Stimulated activated CD4-positive, alpha-beta T cell treated with anti-CD3 and anti-CD28 coated beads, Interleukin-15, amount 100 ng/mL, for 24 hours (primary cell): ENCODE data around the gene FSTL4.
A peak's percentile ranks its signal among the peaks of the same experiment; 100 is the strongest.

Experiments used
- DNase-seq: peaks from one replicate; pipeline ENCODE4 v3.0.0-alpha.2; 2020

Gene FSTL4

GRCh38 chr5:133309984-133310621 is 302.2 kb downstream of the FSTL4 start:
- DNase-seq: no peak

GRCh38 chr5:133309166-133309795 is 303.1 kb downstream of the FSTL4 start:
- no peak for DNase-seq

GRCh38 chr5:133307275-133307674 is 305.1 kb downstream of the FSTL4 start:
- no peak for DNase-seq

- no peak for DNase-seq
These were observed 307.6 kb downstream of the FSTL4 start for GRCh38 chr5:133304707-133305216.

GRCh38 chr5:133304178-133304577 is 308.2 kb downstream of the FSTL4 start:
- no peak for DNase-seq

- DNase-seq: no peak
These were observed 309.0 kb downstream of the FSTL4 start for GRCh38 chr5:133303298-133303697.

- no peak for DNase-seq
These were observed 312.6 kb downstream of the FSTL4 start for GRCh38 chr5:133299728-133300127.

- no peak for DNase-seq
These were observed 313.3 kb downstream of the FSTL4 start for GRCh38 chr5:133299021-133299420.

- DNase-seq: peak; percentile 39
These were observed 313.9 kb downstream of the FSTL4 start for GRCh38 chr5:133298447-133298846.

- no peak for DNase-seq
These were observed 315.0 kb downstream of the FSTL4 start for GRCh38 chr5:133297293-133297692.

- DNase-seq: no peak
These were observed 315.7 kb downstream of the FSTL4 start for GRCh38 chr5:133296624-133297023.

- no peak for DNase-seq
These were observed 316.8 kb downstream of the FSTL4 start for GRCh38 chr5:133295520-133295919.

- DNase-seq: no peak
These were observed 318.0 kb downstream of the FSTL4 start for GRCh38 chr5:133294380-133294779.

- DNase-seq: no peak
These were observed 318.4 kb downstream of the FSTL4 start for GRCh38 chr5:133293960-133294359.

- DNase-seq: no peak
These were observed 320.0 kb downstream of the FSTL4 start for GRCh38 chr5:133292300-133292699.

GRCh38 chr5:133291524-133291923 is 320.8 kb downstream of the FSTL4 start:
- no peak for DNase-seq

- no peak for DNase-seq
These were observed 321.6 kb downstream of the FSTL4 start for GRCh38 chr5:133290669-133291240.

- DNase-seq: no peak
These were observed 322.5 kb downstream of the FSTL4 start for GRCh38 chr5:133289686-133290367.

- peak; percentile 54 for DNase-seq
These were observed 324.8 kb downstream of the FSTL4 start for GRCh38 chr5:133287500-133287899.

GRCh38 chr5:133286483-133286882 is 325.9 kb downstream of the FSTL4 start:
- no peak for DNase-seq

- DNase-seq: no peak
These were observed 326.7 kb downstream of the FSTL4 start for GRCh38 chr5:133285583-133286021.

GRCh38 chr5:133284306-133284705 is 328.0 kb downstream of the FSTL4 start:
- no peak for DNase-seq

- DNase-seq: no peak
These were observed 334.0 kb downstream of the FSTL4 start for GRCh38 chr5:133278317-133278716.

- no peak for DNase-seq
These were observed 334.6 kb downstream of the FSTL4 start for GRCh38 chr5:133277744-133278143.
